GM21381 (cell line): ENCODE measurements around the gene GALNT2.

ENCODE experiments used
- ATAC-seq: cut with Tn5 transposase; IDR thresholded peaks from one replicate; pipeline ENCODE4 v1.9.1; 2021; ENCODE audit warnings: mild to moderate bottlenecking, moderate library complexity; ENCODE audit not compliant: unreplicated experiment

Gene GALNT2

GRCh38 chr1:230158415-230159291 is 91.6 kb downstream of the GALNT2 start:
- no peak for ATAC-seq

GRCh38 chr1:230159580-230159979 is 92.5 kb downstream of the GALNT2 start:
- no peak for ATAC-seq

GRCh38 chr1:230160957-230161771 is 94.1 kb downstream of the GALNT2 start:
- ATAC-seq = no peak

GRCh38 chr1:230163205-230163604 is 96.2 kb downstream of the GALNT2 start:
- no peak for ATAC-seq

GRCh38 chr1:230163719-230164118 is 96.7 kb downstream of the GALNT2 start:
- ATAC-seq = no peak

- no peak for ATAC-seq
These were observed 98.5 kb downstream of the GALNT2 start for GRCh38 chr1:230165536-230165935.

- ATAC-seq = no peak
These were observed 99.5 kb downstream of the GALNT2 start for GRCh38 chr1:230166366-230167132.

GRCh38 chr1:230167419-230167852 is 100.4 kb downstream of the GALNT2 start:
- ATAC-seq = no peak

GRCh38 chr1:230169454-230170152 is 102.6 kb downstream of the GALNT2 start:
- no peak for ATAC-seq

GRCh38 chr1:230170153-230170547 is 103.1 kb downstream of the GALNT2 start:
- ATAC-seq = no peak

- ATAC-seq = no peak
These were observed 103.6 kb downstream of the GALNT2 start for GRCh38 chr1:230170622-230171021.

GRCh38 chr1:230171356-230172015 is 104.4 kb downstream of the GALNT2 start:
- ATAC-seq = no peak

- ATAC-seq = no peak
These were observed 105.0 kb downstream of the GALNT2 start for GRCh38 chr1:230172016-230172537.

GRCh38 chr1:230173187-230173975 is 106.3 kb downstream of the GALNT2 start:
- ATAC-seq = no peak

- no peak for ATAC-seq
These were observed 107.0 kb downstream of the GALNT2 start for GRCh38 chr1:230174041-230174440.

GRCh38 chr1:230174471-230175162 is 107.6 kb downstream of the GALNT2 start:
- ATAC-seq = no peak

- no peak for ATAC-seq
These were observed 108.2 kb downstream of the GALNT2 start for GRCh38 chr1:230175163-230175747.

GRCh38 chr1:230175839-230176238 is 108.8 kb downstream of the GALNT2 start:
- no peak for ATAC-seq
